HG02759 (cell line): ENCODE results near the gene PHF1.
"Not testable (repeated sequence)": the region's sequence is repeated elsewhere in the genome, so short reads cannot be mapped to it uniquely, and the experiment has no call there.

ENCODE experiments used
- ATAC-seq: cut with Tn5 transposase; IDR thresholded peaks from one replicate; pipeline ENCODE4 v1.9.1; 2021; ENCODE audit warnings: mild to moderate bottlenecking, moderate library complexity; ENCODE audit not compliant: unreplicated experiment

Gene PHF1

GRCh38 chr6:33391278-33391921 lies 19.4 kb upstream of the PHF1 start, which contains the start of gene KIFC1:
KIFC1 (plus strand) TSS chr6:33391823; CDS start chr6:33391986, 163 bp downstream.
- peak; percentile 88 for ATAC-seq

- peak; percentile 15 for ATAC-seq
These were observed 18.8 kb upstream of the PHF1 start for GRCh38 chr6:33391922-33392594.

- ATAC-seq = no peak
These were observed 18.2 kb upstream of the PHF1 start for GRCh38 chr6:33392595-33392948.

- no peak for ATAC-seq
These were observed 17.8 kb upstream of the PHF1 start for GRCh38 chr6:33392979-33393378.

- ATAC-seq = no peak
These were observed 13.3 kb upstream of the PHF1 start for GRCh38 chr6:33397541-33397940.

GRCh38 chr6:33398601-33399000 lies 12.2 kb upstream of the PHF1 start:
- ATAC-seq = not testable (repeated sequence)

GRCh38 chr6:33399881-33400280 lies 10.9 kb upstream of the PHF1 start:
- not testable (repeated sequence) for ATAC-seq

GRCh38 chr6:33404884-33405283 lies 5.9 kb upstream of the PHF1 start:
- no peak for ATAC-seq

GRCh38 chr6:33405386-33405940 lies 5.4 kb upstream of the PHF1 start:
- no peak for ATAC-seq

GRCh38 chr6:33406126-33406525 lies 4.7 kb upstream of the PHF1 start:
- no peak for ATAC-seq

GRCh38 chr6:33407132-33407718 lies 3.6 kb upstream of the PHF1 start:
- ATAC-seq = no peak

GRCh38 chr6:33410050-33410710 lies 634 bp upstream of the PHF1 start:
- ATAC-seq = peak; percentile 90

- ATAC-seq = no peak
These were observed 805 bp downstream of the PHF1 start for GRCh38 chr6:33411632-33412005.

GRCh38 chr6:33412140-33413009 lies 1.6 kb downstream of the PHF1 start:
- no peak for ATAC-seq

GRCh38 chr6:33413241-33414120 lies 2.7 kb downstream of the PHF1 start:
- no peak for ATAC-seq

GRCh38 chr6:33414592-33415271 lies 3.9 kb downstream of the PHF1 start:
- ATAC-seq = no peak

GRCh38 chr6:33415831-33416230 lies 5.0 kb downstream of the PHF1 start:
- ATAC-seq = no peak

- no peak for ATAC-seq
These were observed 5.7 kb downstream of the PHF1 start for GRCh38 chr6:33416386-33417127.
